SJCRH30 (cell line): ENCODE measurements around the gene GDPD5. TPM values are rescaled to one million over a fixed set of nuclear protein-coding genes. Genes with fewer than 3 reads are reported as not detected.

ENCODE experiments used
- DNase-seq, 2 experiments: peaks; one replicate each; pipeline ENCODE4 v3.0.0-alpha.2; 2015 to 2020
- H3K27ac ChIP-seq: fragments of 250-450 bp; sonication (Bioruptor Pico); 2 replicates; pipeline ENCODE4 v1.5.1; 2020; ENCODE audit warnings: mild to moderate bottlenecking, moderate library complexity
- H3K27me3 ChIP-seq: fragments of 250-450 bp; sonication (Bioruptor Pico); 2 replicates; pipeline ENCODE4 v1.5.1; 2020; ENCODE audit warnings: mild to moderate bottlenecking, moderate library complexity
- H3K36me3 ChIP-seq: fragments of 250-450 bp; sonication (Bioruptor Pico); 2 replicates; pipeline ENCODE4 v1.5.1; 2020; ENCODE audit warnings: mild to moderate bottlenecking, moderate library complexity
- H3K4me1 ChIP-seq: fragments of 250-450 bp; sonication (Bioruptor Pico); 2 replicates; pipeline ENCODE4 v1.5.1; 2020; ENCODE audit warnings: mild to moderate bottlenecking, moderate library complexity
- H3K4me3 ChIP-seq: fragments of 250-450 bp; sonication (Bioruptor Pico); 2 replicates; pipeline ENCODE4 v1.5.1; 2020; ENCODE audit warnings: mild to moderate bottlenecking, moderate library complexity
- H3K9me3 ChIP-seq: fragments of 250-450 bp; sonication (Bioruptor Pico); replicated peaks from 2 replicates; pipeline ENCODE4 v1.5.1; 2020; ENCODE audit warnings: mild to moderate bottlenecking, moderate library complexity
- total RNA-seq: library from RNA; depleted of rRNA; stranded (reverse); fragments of >200 nt; shearing (Covaris generic); gene quantifications from 2 replicates; pipeline ENCODE4 v1.2.3, GENCODE V29; 2014; rRNA removed

GDPD5 gene, protein sequence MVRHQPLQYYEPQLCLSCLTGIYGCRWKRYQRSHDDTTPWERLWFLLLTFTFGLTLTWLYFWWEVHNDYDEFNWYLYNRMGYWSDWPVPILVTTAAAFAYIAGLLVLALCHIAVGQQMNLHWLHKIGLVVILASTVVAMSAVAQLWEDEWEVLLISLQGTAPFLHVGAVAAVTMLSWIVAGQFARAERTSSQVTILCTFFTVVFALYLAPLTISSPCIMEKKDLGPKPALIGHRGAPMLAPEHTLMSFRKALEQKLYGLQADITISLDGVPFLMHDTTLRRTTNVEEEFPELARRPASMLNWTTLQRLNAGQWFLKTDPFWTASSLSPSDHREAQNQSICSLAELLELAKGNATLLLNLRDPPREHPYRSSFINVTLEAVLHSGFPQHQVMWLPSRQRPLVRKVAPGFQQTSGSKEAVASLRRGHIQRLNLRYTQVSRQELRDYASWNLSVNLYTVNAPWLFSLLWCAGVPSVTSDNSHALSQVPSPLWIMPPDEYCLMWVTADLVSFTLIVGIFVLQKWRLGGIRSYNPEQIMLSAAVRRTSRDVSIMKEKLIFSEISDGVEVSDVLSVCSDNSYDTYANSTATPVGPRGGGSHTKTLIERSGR
- total RNA-seq: 4.0 and 5.8 TPM in 2 replicates

GRCh38 chr11:75525433-75526191, at the start of gene GDPD5:
Gene GDPD5 (minus strand): TSS chr11:75525941. CDS start chr11:75477735, 48,206 bp downstream.
- Histone ChIP-seq H3K9me3 (no peaks in the 10 kb centered on the region), H3K27ac (no peak within 1 kb of the TSS), H3K27me3 (no peaks in the 10 kb centered on the region), H3K36me3 (no peaks in the 10 kb centered on the region), H3K4me3 (peak within 1 kb of the TSS; percentile 57), H3K4me1 (peaks cover 10% of the 10 kb centered on the region)
- peak; percentile 84 to 86 for DNase-seq

GRCh38 chr11:75574698-75575602, 49.2 kb upstream of the GDPD5 start:
- Histone ChIP-seq H3K4me1 (no peaks in the 10 kb centered on the region), H3K27me3 (no peaks in the 10 kb centered on the region), H3K9me3 (no peaks in the 10 kb centered on the region), H3K36me3 (peaks cover 24% of the 10 kb centered on the region), H3K4me3 (no peak overlapping the region), H3K27ac (no peak overlapping the region)
- no peak for DNase-seq

DNA sequence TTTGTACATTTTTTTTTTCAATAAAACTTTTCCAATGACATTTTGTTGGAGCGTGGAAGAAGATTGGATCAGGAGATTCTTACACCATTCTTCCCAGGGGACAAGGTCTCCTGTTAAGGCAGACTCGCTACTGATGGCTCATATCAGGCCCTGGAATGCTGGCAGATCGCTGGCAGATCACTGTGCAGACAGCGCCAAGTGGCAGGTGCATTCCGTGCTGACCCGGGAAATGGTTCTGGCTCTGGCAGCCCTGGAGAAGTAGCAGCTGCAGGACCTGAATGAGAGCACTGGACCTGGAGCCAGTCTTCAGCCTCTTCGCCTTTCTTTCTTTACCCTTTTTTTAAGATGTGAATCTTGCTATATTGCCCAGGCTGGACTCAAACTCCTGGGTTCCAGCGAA, 47.0 kb upstream of the GDPD5 start:
- H3K36me3 ChIP-seq: peaks cover 43% of the 10 kb centered on the region
- no peaks in the 10 kb centered on the region for H3K27me3 ChIP-seq
- H3K9me3 ChIP-seq: no peaks in the 10 kb centered on the region
- H3K4me1 ChIP-seq: no peaks in the 10 kb centered on the region
- H3K27ac ChIP-seq: no peak overlapping the region
- no peak for DNase-seq
- no peak overlapping the region for H3K4me3 ChIP-seq

- no peak for DNase-seq
- H3K4me1 ChIP-seq: no peaks in the 10 kb centered on the region
- H3K27ac ChIP-seq: no peak overlapping the region
- H3K9me3 ChIP-seq: no peaks in the 10 kb centered on the region
- H3K4me3 ChIP-seq: no peak overlapping the region
- H3K27me3 ChIP-seq: no peaks in the 10 kb centered on the region
- peaks cover 53% of the 10 kb centered on the region for H3K36me3 ChIP-seq
Measured at GRCh38 chr11:75571625-75572024, 45.9 kb upstream of the GDPD5 start.

DNA sequence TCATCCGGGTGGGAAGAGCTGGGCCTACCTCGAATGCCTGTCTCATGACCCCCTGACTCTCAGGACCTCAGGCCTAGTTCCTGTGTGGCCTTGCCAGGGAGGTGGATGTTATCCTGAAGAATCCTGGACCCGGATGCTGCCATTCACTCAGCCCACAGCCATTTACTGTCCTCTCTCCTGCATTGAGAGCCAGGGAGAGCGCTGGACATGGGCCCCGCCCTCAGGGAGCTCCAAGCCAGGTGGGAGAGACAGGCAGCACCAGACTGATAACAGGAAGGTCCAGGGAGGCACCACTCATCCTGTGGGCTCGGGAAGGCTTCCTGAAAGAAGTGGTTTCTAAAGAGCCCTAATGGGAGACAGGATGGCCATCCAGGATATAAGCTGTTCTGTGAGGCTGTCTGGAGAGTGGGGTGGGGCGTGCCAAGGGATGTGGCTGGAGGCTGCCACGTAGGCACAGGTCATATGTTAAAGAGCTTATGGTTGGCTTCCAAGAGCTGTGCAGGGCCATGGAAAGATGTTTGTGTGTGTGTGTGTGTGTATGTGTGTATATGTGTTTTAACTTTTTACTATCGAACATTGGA, 44.9 kb upstream of the GDPD5 start:
- H3K4me1 ChIP-seq: no peaks in the 10 kb centered on the region
- H3K27ac ChIP-seq: no peak overlapping the region

DNA sequence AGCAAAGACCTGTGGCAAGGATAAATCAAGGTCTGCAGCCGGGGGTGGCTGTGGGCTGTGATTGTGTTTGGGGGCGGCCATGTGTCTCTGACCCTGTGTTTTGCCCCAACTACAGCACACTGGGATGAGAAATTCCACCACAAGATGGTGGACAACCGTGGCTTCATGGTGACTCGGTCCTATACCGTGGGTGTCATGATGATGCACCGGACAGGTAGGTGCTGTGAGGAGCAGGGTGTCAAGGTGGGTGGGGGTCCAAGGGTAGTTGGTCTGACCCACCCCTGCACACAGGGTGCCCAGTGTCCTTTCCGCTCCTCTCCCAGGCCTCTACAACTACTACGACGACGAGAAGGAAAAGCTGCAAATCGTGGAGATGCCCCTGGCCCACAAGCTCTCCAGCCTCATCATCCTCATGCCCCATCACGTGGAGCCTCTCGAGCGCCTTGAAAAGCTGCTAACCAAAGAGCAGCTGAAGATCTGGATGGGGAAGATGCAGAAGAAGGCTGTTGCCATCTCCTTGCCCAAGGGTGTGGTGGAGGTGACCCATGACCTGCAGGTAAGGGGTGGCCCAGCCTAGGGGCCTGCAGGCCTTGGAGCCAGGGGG, 43.0 kb upstream of the GDPD5 start:
- Histone ChIP-seq H3K4me3 (no peak overlapping the region), H3K27ac (no peak overlapping the region), H3K4me1 (no peaks in the 10 kb centered on the region), H3K9me3 (no peaks in the 10 kb centered on the region), H3K27me3 (no peaks in the 10 kb centered on the region), H3K36me3 (peaks cover 53% of the 10 kb centered on the region)
- DNase-seq: no peak

More for the DNA sequence above, 44.9 kb upstream of the GDPD5 start:
- Histone ChIP-seq H3K36me3 (peaks cover 53% of the 10 kb centered on the region), H3K4me3 (no peak overlapping the region), H3K27me3 (no peaks in the 10 kb centered on the region), H3K9me3 (no peaks in the 10 kb centered on the region)
- no peak for DNase-seq

- Histone ChIP-seq H3K36me3 (peaks cover 51% of the 10 kb centered on the region), H3K4me3 (no peak overlapping the region), H3K9me3 (no peaks in the 10 kb centered on the region), H3K27me3 (no peaks in the 10 kb centered on the region), H3K4me1 (no peaks in the 10 kb centered on the region), H3K27ac (no peak overlapping the region)
- no peak for DNase-seq
Measured at GRCh38 chr11:75567971-75568370, 42.2 kb upstream of the GDPD5 start.

DNA sequence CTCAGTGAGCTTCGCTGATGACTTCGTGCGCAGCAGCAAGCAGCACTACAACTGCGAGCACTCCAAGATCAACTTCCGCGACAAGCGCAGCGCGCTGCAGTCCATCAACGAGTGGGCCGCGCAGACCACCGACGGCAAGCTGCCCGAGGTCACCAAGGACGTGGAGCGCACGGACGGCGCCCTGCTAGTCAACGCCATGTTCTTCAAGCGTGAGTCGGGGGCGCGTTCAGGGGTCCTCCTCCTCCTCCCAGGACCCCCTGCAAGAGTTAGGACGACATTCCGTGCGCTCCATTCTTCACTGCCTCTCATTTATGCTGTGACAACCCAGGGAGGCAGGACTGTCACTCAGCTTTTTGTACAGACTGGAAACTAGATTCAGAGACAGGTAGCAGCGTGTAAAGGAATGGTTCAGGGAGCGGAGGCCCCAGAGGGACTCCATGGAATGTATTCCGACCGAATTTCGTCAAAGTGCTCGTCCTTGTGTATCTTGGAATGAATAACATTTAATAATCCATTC, 41.1 kb upstream of the GDPD5 start:
- Histone ChIP-seq H3K4me1 (no peaks in the 10 kb centered on the region), H3K27me3 (no peaks in the 10 kb centered on the region), H3K36me3 (peaks cover 44% of the 10 kb centered on the region), H3K4me3 (no peak overlapping the region), H3K9me3 (no peaks in the 10 kb centered on the region), H3K27ac (no peak overlapping the region)
- DNase-seq: no peak

GRCh38 chr11:75565916-75566762, 40.4 kb upstream of the GDPD5 start:
- H3K36me3 ChIP-seq: peaks cover 39% of the 10 kb centered on the region
- no peaks in the 10 kb centered on the region for H3K4me1 ChIP-seq
- no peaks in the 10 kb centered on the region for H3K9me3 ChIP-seq
- H3K27ac ChIP-seq: peak overlapping the region; percentile 3; the same call in 1 of the 2 replicates
- H3K27me3 ChIP-seq: no peaks in the 10 kb centered on the region
- no peak overlapping the region for H3K4me3 ChIP-seq
- no peak for DNase-seq

GRCh38 chr11:75565221-75565814, 39.6 kb upstream of the GDPD5 start:
- H3K4me1 ChIP-seq: no peaks in the 10 kb centered on the region
- peak; percentile 32 to 34 for DNase-seq
- no peak overlapping the region for H3K4me3 ChIP-seq
- H3K9me3 ChIP-seq: no peaks in the 10 kb centered on the region
- H3K27ac ChIP-seq: peak overlapping the region; percentile 3; the same call in 1 of the 2 replicates
- H3K36me3 ChIP-seq: peaks cover 33% of the 10 kb centered on the region
- H3K27me3 ChIP-seq: no peaks in the 10 kb centered on the region

- no peaks in the 10 kb centered on the region for H3K27me3 ChIP-seq
- H3K36me3 ChIP-seq: peaks cover 23% of the 10 kb centered on the region
- H3K9me3 ChIP-seq: no peaks in the 10 kb centered on the region
- no peak overlapping the region for H3K27ac ChIP-seq
- H3K4me3 ChIP-seq: no peak overlapping the region
- DNase-seq: no peak
- no peaks in the 10 kb centered on the region for H3K4me1 ChIP-seq
Measured at GRCh38 chr11:75563978-75564552, 38.3 kb upstream of the GDPD5 start.

- Histone ChIP-seq H3K4me3 (peak overlapping the region; percentile 81), H3K4me1 (no peaks in the 10 kb centered on the region), H3K27me3 (no peaks in the 10 kb centered on the region), H3K27ac (peak overlapping the region; percentile 61), H3K36me3 (peaks cover 17% of the 10 kb centered on the region), H3K9me3 (no peaks in the 10 kb centered on the region)
- DNase-seq: no peak
Measured at GRCh38 chr11:75563501-75563977, 37.8 kb upstream of the GDPD5 start.
